Epithelial cell of prostate (primary cell): ENCODE results near the gene AMN1.
A peak's percentile ranks its signal among the peaks of the same experiment; 100 is the strongest.
"Not testable (repeated sequence)": the region's sequence is repeated elsewhere in the genome, so short reads cannot be mapped to it uniquely, and the experiment has no call there.

Experiments used
- DNase-seq: peaks from one replicate; pipeline ENCODE4 v3.0.0-alpha.2; 2011; ENCODE audit warnings: low read depth, low spot score
- H3K27ac ChIP-seq: fragments of 450-650 bp; 2 replicates; pipeline ENCODE4 v1.5.1; 2017; ENCODE audit warnings: mild to moderate bottlenecking

The AMN1 gene

DNA sequence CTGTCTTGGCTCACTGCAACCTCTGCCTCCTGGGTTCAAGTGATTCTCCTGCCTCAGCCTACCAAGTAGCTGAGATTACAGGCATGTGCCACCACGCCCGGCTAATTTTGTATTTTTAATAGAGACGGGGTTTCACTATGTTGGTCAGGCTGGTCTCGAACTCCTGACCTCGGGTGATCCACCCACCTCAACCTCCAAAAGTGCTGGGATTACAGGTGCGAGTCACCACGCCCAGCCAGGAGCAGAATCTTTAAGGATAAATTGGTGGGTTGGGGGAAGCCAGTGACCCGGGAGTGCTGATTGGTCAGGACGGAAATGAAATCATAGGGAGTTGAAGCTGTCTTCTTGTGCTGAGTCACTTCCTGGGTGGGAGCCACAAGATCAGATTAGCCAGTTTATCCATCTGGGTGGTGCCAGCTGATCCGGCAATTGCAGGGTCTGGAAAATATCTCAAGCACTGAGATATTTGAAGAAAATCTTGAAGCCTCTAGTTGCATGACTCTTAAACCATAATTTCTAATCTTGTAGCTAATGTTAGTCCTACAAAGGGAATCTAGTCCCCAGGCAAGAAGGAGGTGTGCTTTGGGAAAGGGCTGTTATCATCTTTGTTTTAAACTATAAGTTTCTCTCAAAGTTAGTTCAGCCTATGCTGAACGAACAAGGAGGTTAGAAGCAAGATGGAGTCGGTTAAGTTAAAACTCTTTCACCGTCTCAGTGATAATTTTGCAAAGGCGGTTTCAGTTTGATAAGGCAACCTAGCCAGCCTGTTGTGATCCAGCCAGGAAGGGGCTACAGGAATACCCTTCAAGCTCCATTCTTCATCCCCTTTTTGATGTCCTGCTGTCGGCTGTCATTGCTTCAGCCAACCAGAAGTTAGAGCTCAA lies 5.0 kb upstream of the AMN1 start:
- H3K27ac ChIP-seq = peak overlapping the region; percentile 99
- peak; percentile 48 for DNase-seq

- H3K27ac ChIP-seq = peak overlapping the region; percentile 99
- peak; percentile 94 for DNase-seq
Observed at GRCh38 chr12:31732926-31733548, 4.2 kb upstream of the AMN1 start.

- not testable (repeated sequence) for DNase-seq
- peak overlapping the region; percentile 99 for H3K27ac ChIP-seq
Observed at GRCh38 chr12:31731203-31731602, 2.4 kb upstream of the AMN1 start.

DNA sequence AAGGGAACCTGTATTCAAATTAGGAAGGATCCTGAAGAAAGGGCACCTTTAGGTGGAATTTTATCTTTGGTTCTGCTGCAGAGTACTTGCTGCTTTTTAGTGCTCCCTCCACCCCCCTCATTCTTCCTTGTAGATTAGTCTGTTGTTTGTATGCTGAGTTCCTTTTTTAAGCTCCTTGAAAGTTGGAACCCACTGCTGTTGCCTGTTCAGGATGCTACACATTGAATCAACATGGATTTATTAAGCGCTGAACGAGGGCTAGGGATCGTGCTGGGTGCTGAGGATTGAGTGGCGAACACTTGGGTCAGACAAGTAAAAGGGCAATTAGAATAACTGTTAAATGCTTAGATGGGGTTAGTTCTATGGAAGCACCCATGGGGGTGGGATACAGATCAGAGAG lies 884 bp upstream of the AMN1 start:
- peak overlapping the region; percentile 99 for H3K27ac ChIP-seq
- no peak for DNase-seq

GRCh38 chr12:31728289-31728916 lies 418 bp downstream of the AMN1 start:
- DNase-seq = no peak
- peak overlapping the region; percentile 99 for H3K27ac ChIP-seq

- DNase-seq = no peak
- H3K27ac ChIP-seq = no peak overlapping the region
Observed at GRCh38 chr12:31727192-31727591, 1.6 kb downstream of the AMN1 start.

- no peak overlapping the region for H3K27ac ChIP-seq
- no peak for DNase-seq
Observed at GRCh38 chr12:31726575-31726974, 2.2 kb downstream of the AMN1 start.

GRCh38 chr12:31724557-31724956 lies 4.3 kb downstream of the AMN1 start:
- H3K27ac ChIP-seq = no peak overlapping the region
- DNase-seq = no peak

DNA sequence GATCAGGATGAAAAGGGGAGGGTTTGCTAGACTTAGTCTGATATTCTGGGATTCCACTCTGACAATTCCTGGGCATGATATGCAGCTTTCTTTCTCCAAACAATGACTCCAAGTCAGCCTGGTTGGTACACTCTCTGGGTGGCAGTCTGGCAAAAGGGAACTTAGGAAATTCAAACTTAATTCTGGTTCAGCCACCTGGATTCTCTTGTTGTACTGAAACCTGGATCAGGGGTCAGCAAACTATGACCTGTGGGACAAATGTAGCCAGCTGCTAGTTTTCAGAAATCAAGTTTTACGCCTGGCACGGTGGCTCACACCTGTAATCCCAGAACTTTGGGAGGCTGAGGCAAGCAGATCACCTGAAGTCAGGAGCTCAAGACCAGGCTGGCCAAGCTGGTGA lies 6.2 kb downstream of the AMN1 start:
- no peak overlapping the region for H3K27ac ChIP-seq

DNA sequence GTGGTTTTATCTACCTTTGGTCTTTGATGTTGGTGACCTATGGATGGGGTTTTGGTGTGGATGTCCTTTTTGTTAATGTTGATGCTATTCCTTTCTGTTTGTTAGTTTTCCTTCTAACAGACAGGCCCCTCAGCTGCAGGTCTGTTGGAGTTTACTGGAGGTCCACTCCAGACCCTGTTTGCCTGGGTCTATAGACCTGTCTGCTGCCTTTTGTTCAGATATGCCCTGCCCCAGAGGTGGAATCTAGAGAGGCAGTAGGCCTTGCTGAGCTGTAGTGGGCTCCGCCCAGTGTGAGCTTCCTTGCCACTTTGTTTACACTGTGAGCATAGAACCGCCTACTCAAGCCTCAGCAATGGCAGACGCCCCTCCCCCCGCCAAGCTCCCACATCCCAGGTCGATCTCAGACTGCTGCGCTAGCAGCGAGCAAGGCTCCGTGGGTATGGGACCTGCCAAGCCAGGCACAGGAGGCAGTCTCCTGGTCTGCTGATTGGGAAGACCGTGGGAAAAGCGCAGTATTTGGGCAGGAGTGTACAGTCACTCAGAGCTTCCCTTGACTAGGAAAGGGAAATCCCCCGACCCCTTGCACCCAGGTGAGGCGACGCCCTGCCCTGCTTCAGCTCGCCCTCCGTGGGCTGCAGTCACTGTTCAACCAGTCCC lies 10.2 kb downstream of the AMN1 start:
- not testable (repeated sequence) for H3K27ac ChIP-seq, DNase-seq

More for the DNA sequence above, 6.2 kb downstream of the AMN1 start:
- DNase-seq = no peak

GRCh38 chr12:31716998-31717397 lies 11.8 kb downstream of the AMN1 start:
- not testable (repeated sequence) for DNase-seq, H3K27ac ChIP-seq

DNA sequence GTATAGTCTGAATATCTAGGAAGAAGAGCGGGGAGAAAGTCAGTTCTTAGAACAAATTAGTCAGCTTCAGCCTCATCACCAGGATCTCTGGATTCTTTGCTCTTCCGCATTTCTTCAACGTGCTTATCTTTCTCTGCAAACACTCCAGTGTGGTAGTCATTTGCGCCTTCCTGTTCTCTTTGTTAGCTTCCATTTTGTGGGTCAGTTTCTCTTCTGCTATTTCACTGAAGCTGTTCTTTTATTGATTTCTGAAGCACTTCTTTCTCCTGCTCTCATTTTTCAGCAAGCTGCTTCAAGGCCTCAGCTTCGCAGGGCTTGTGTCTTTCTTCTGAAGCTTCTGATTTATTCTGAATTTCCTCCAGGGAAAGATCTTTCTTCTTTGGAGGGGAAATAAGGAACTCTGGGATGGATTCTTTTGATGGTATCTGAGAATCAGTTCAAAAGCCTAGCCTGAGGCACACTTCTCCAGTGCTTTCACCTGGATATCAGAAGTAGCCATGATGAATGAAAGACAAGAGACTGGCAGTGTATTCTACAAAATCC lies 13.5 kb downstream of the AMN1 start:
- H3K27ac ChIP-seq = peak overlapping the region; percentile 39
- DNase-seq = no peak

- no peak for DNase-seq
- peak overlapping the region; percentile 39 for H3K27ac ChIP-seq
Observed at GRCh38 chr12:31714406-31715271, 14.2 kb downstream of the AMN1 start.

DNA sequence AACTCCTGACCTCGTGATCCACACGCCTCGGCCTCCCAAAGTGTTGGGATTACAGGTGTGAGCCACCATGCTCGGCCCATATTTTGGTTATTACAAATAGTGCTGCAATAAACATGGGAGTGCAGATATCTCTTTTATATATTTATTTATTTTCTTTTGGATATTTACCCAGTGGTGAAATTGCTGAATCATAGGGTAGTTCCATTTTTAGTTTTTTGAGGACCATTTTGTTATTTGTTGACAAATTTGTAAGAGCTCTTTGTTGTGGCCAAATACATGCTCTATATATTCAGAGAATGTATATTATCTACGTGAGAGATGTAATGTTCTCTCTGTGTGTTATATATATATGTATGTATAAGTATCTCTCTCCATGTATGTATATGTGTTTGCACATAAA lies 15.9 kb downstream of the AMN1 start:
- H3K27ac ChIP-seq = no peak overlapping the region
- no peak for DNase-seq

GRCh38 chr12:31710021-31710818 lies 18.6 kb downstream of the AMN1 start:
- no peak for DNase-seq
- no peak overlapping the region for H3K27ac ChIP-seq

DNA sequence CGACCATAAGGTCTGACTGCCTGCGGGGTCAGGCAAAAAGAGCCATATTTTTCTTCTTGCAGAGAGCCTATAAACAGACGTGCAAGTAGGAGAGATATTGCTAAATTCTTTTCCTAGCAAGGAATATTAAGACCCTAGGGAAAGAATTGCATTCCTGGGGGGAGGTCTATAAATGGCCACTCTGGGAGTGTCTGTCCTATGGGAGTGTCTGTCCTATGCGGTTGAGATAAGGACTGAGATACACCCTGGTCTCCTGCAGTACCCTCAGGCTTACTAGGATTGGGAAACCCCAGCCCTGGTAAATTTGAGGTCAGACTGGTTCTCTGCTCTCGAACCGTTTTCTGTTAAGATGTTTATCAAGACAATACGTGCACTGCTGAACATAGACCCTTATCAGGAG lies 20.7 kb downstream of the AMN1 start:
- DNase-seq, H3K27ac ChIP-seq: not testable (repeated sequence)

DNA sequence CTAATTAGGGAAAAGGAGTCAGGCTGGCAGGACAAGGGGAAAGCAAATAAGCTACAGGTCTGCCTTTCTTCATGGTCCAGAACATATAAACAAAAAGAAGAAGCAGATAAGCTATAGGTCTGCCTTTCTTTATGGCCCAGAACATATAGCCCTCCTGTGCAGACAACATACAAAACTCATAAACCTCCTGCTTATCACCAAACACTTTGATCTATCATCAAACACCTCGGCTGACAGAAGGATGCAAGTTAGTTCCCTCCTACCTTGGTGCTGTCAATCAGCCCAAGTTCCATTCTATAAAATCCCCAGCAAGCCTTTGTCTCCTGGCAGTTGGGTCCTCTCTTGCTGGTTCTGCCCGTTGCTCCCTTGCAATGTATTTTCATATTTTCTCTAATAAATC lies 23.2 kb downstream of the AMN1 start:
- no peak for DNase-seq
- no peak overlapping the region for H3K27ac ChIP-seq

- peak; percentile 12 for DNase-seq
- no peak overlapping the region for H3K27ac ChIP-seq
Observed at GRCh38 chr12:31702047-31702446, 26.8 kb downstream of the AMN1 start.

DNA sequence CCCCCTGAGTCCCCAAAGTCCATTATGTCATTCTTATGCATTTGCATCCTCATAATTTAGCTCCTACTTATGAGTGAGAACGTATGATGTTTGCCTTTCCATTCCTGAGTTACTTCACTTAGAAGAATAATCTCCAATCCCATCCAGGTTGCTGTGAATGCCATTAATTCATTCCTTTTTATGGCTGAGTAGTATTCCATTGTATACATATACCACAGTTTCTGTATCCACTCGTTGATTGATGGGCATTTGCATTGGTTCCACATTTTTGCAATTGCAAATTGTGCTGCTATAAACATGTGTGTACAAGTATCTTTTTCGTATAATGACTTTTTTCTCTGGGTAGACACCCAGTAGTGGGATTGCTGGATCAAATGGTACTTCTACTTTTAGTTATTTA lies 38.9 kb downstream of the AMN1 start:
- not testable (repeated sequence) for DNase-seq, H3K27ac ChIP-seq
